HepG2 (cell line): ENCODE data around the gene NELL1.

Experiments used
- ADNP ChIP-seq: sonication (generic); formaldehyde crosslinking; IDR thresholded peaks from 2 replicates; pipeline ENCODE4 v1.4.0; 2020; ENCODE audit warnings: missing genetic modification reagents
- ATF3 ChIP-seq: sonication (generic); formaldehyde crosslinking; IDR thresholded peaks from 2 replicates; pipeline ENCODE4 v1.4.0; 2020; ENCODE audit warnings: missing genetic modification reagents
- PLRG1 ChIP-seq: fragments of 450-650 bp; conservative IDR thresholded peaks from 2 replicates; pipeline ENCODE4 v1.6.1; 2016
- RAD21 ChIP-seq: fragments of 450-650 bp; formaldehyde crosslinking; IDR thresholded peaks from 2 replicates; pipeline ENCODE4 v1.5.0; 2020; ENCODE audit warnings: mild to moderate bottlenecking
- RERE ChIP-seq: IDR thresholded peaks from 2 replicates; pipeline ENCODE4 v1.6.1; 2016; ENCODE audit warnings: low read depth, missing genetic modification reagents, missing compliant biosample characterization
- RFXAP ChIP-seq: sonication (generic); formaldehyde crosslinking; IDR thresholded peaks from 2 replicates; pipeline ENCODE4 v1.4.0; 2020; ENCODE audit warnings: missing genetic modification reagents, borderline replicate concordance
- ZNF124 ChIP-seq: sonication (generic); formaldehyde crosslinking; IDR thresholded peaks from 2 replicates; pipeline ENCODE4 v1.4.0; 2020; ENCODE audit warnings: missing genetic modification reagents
- ZNF543 ChIP-seq: sonication (generic); formaldehyde crosslinking; IDR thresholded peaks from 2 replicates; pipeline ENCODE4 v1.4.0; 2020; ENCODE audit warnings: mild to moderate bottlenecking, missing genetic modification reagents
- ZNF547 ChIP-seq: sonication (generic); formaldehyde crosslinking; IDR thresholded peaks from 2 replicates; pipeline ENCODE4 v1.5.1; 2020; ENCODE audit warnings: mild to moderate bottlenecking, missing genetic modification reagents
- TF ChIP-seq, protein P1 (sequence below): sonication (generic); formaldehyde crosslinking; IDR thresholded peaks from 2 replicates; pipeline ENCODE4 v1.9.0; 2022; ENCODE audit warnings: low read depth, missing genetic modification reagents

DNA sequence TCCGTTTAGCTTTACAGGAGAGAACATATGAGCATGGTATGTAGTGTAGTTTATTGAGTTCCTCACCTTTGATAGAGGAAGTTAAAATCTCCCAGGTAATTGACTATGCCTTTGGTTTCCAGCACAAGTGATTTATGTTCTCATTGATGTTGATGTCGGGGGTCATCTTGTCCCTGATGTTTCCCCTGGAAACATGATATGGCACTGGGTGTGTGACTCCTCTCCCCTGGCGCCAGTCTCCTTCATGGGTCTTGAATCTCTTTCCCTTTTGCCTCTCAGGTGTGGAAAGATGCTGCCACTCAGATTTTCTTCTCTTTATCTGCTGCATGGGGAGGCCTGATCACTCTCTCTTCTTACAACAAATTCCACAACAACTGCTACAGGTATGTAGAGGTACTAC lies 41.7 kb upstream of the NELL1 start:
- TF ChIP-seq ATF3 (no peak), RAD21 (no peak), ZNF543 (CRISPR knock-in tag) (no peak), RFXAP (CRISPR knock-in tag) (no peak), RERE (CRISPR knock-in tag) (no peak), ZNF547 (CRISPR knock-in tag) (no peak), ZNF124 (no peak), PLRG1 (no peak), ADNP (CRISPR knock-in tag) (no peak)
- TF ChIP-seq, protein P1, sequence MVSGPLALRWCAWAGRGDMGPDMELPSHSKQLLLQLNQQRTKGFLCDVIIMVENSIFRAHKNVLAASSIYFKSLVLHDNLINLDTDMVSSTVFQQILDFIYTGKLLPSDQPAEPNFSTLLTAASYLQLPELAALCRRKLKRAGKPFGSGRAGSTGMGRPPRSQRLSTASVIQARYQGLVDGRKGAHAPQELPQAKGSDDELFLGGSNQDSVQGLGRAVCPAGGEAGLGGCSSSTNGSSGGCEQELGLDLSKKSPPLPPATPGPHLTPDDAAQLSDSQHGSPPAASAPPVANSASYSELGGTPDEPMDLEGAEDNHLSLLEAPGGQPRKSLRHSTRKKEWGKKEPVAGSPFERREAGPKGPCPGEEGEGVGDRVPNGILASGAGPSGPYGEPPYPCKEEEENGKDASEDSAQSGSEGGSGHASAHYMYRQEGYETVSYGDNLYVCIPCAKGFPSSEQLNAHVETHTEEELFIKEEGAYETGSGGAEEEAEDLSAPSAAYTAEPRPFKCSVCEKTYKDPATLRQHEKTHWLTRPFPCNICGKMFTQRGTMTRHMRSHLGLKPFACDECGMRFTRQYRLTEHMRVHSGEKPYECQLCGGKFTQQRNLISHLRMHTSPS (CRISPR knock-in tag): no peak
